NB4 (cell line): Measurements from ENCODE around the gene VWC2L.

Experiments
- DNase-seq: peaks from one replicate; pipeline ENCODE4 v3.0.0; 2010; ENCODE audit warnings: low read depth
- H3K4me3 ChIP-seq: one replicate; pipeline ENCODE4 v1.5.1; 2011; ENCODE audit warnings: mild to moderate bottlenecking, low read depth, low read length, moderate library complexity
- CTCF ChIP-seq: IDR thresholded peaks from one replicate; pipeline ENCODE4 v1.5.1; 2012; ENCODE audit warnings: low read depth, low read length
- MAX ChIP-seq: IDR thresholded peaks from 2 replicates; pipeline ENCODE4 v1.6.1; 2011; ENCODE audit warnings: low read depth, low read length
- MYC ChIP-seq: IDR thresholded peaks from 2 replicates; pipeline ENCODE4 v1.6.1; 2011; ENCODE audit warnings: low read depth, low read length
- POLR2A ChIP-seq: IDR thresholded peaks from 2 replicates; pipeline ENCODE4 v1.6.1; 2011; ENCODE audit warnings: mild to moderate bottlenecking; ENCODE audit not compliant: insufficient read length; ENCODE audit errors: extremely low read depth

VWC2L gene

GRCh38 chr2:214389334-214389733 is 21.5 kb upstream of the VWC2L start:
- TF ChIP-seq POLR2A: no peak
- no peak for TF ChIP-seq MAX
- no peak for TF ChIP-seq MYC
- no peak for TF ChIP-seq CTCF
- H3K4me3 ChIP-seq: no peak overlapping the region
- DNase-seq: no peak

DNA sequence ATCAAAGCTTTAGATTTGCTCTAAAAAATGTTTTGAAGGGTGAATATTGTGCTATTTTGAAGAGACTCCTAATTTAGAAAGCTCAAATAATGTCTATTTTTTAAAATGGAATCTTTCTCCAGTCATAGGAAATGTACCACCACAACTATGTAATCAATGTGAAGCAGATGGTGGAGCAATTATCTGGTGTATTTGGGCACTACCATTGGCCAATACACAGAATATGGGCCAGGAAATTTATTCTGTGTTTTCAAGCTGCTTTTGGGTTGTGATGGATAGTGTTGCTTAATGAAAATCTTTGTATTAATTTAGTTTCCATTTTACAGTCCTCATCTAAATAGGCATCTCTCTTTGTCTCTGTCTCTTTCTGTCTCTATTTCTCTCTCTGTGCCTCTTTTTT is 17.1 kb upstream of the VWC2L start:
- TF ChIP-seq MAX: no peak
- TF ChIP-seq CTCF: no peak
- no peak for TF ChIP-seq MYC
- no peak for TF ChIP-seq POLR2A
- DNase-seq: no peak
- no peak overlapping the region for H3K4me3 ChIP-seq

GRCh38 chr2:214395040-214395439 is 15.8 kb upstream of the VWC2L start:
- H3K4me3 ChIP-seq: no peak overlapping the region
- TF ChIP-seq MYC (no peak), CTCF (no peak), MAX (no peak), POLR2A (no peak)
- DNase-seq: no peak

GRCh38 chr2:214401580-214401979 is 9.3 kb upstream of the VWC2L start:
- no peak for TF ChIP-seq MYC
- no peak for TF ChIP-seq POLR2A
- TF ChIP-seq MAX: no peak
- TF ChIP-seq CTCF: no peak
- no peak overlapping the region for H3K4me3 ChIP-seq
- no peak for DNase-seq

GRCh38 chr2:214410128-214410775 is 602 bp upstream of the VWC2L start:
- no peak overlapping the region for H3K4me3 ChIP-seq
- TF ChIP-seq POLR2A (no peak), CTCF (no peak), MAX (no peak), MYC (no peak)
- DNase-seq: no peak

DNA sequence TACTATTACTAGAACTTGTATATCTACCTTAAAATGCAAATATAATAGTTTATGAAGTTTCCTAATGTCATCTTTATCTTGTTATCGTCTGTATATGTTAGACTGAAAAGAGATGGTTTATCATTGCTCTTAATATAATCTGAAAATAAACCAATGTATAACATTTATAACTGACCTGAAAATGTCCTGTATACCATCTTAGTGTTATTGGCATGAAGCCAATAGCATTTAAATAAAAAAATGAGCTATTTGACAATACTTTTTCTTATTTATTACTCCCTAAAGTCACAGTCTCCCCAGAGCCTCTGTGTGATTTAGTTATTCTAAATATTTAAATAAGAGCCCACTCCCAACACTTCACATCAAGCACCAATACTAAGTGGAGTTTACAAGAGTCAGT is 1.8 kb downstream of the VWC2L start:
- no peak for DNase-seq
- no peak for TF ChIP-seq CTCF
- TF ChIP-seq MAX: no peak
- no peak for TF ChIP-seq MYC
- TF ChIP-seq POLR2A: no peak
- H3K4me3 ChIP-seq: no peak overlapping the region
